Breast epithelium (tissue), 4 donors: Measurements from ENCODE around the gene KLHDC3. TPM values are rescaled to one million over a fixed set of nuclear protein-coding genes. Genes with fewer than 3 reads are reported as not detected.

Experiments used
- DNase-seq, 2 donors: peaks; one replicate each; pipeline ENCODE4 v3.0.0-alpha.2; 2019; ENCODE audit warnings: low spot score in 2 of 2
- H3K27ac ChIP-seq, 2 donors: fragments of 200-600 bp; sonication (generic) in 1 of 2; one replicate each; pipeline ENCODE4 v1.5.1; 2016 to 2019; ENCODE audit warnings: mild to moderate bottlenecking in 1 of 2
- H3K27me3 ChIP-seq, 2 donors: fragments of 200-600 bp; sonication (generic) in 1 of 2; one replicate each; pipeline versions ENCODE4 v1.5.1 to v1.6.0; 2017 to 2019; ENCODE audit warnings: control low read depth in 1 of 2, mild to moderate bottlenecking in 1 of 2
- H3K36me3 ChIP-seq: fragments of 200-600 bp; one replicate; pipeline ENCODE4 v1.5.1; 2019
- H3K4me1 ChIP-seq, 2 donors: fragments of 200-600 bp; sonication (generic); one replicate each; pipeline ENCODE4 v1.5.1; 2016 to 2019; ENCODE audit warnings: control low read depth in 1 of 2
- H3K4me3 ChIP-seq, 3 donors: fragments of 200-600 bp; sonication (generic); 1 replicate in 2 of 3; 2 replicates in 1 of 3; pipeline ENCODE4 v1.5.1; 2016 to 2019; ENCODE audit warnings: mild to moderate bottlenecking in 3 of 3, moderate library complexity in 2 of 3
- H3K9me3 ChIP-seq, 2 donors: fragments of 200-600 bp; sonication (generic) in 1 of 2; one replicate each; pipeline ENCODE4 v1.5.1; 2016 to 2019; ENCODE audit warnings: control low read depth in 1 of 2
- CTCF ChIP-seq, 3 donors: fragments of 450-650 bp; IDR thresholded peaks; one replicate each; pipeline ENCODE4 v1.5.1; 2016 to 2017; ENCODE audit warnings: antibody characterized with exemption in 3 of 3, mild to moderate bottlenecking in 3 of 3, moderate library complexity in 3 of 3
- POLR2A ChIP-seq: fragments of 450-650 bp; IDR thresholded peaks from one replicate; pipeline ENCODE4 v1.6.1; 2016; ENCODE audit warnings: antibody characterized with exemption, mild to moderate bottlenecking, moderate library complexity
- POLR2AphosphoS5 ChIP-seq, 3 donors: sonication (generic); formaldehyde crosslinking; IDR thresholded peaks; one replicate each; pipeline ENCODE4 v1.6.1; 2017; ENCODE audit warnings: antibody characterized with exemption in 3 of 3
- intact Hi-C: fragments of 100-400 bp; cut with DNase I; formaldehyde crosslinking; loops from one replicate; pipeline ENCODE4 v1.15.1; 2023; ENCODE audit warnings: low total_unique reads
- total RNA-seq, 3 donors: library from RNA; depleted of rRNA; stranded (reverse); fragments of >200 nt; gene quantifications; one replicate each; pipeline ENCODE4 v1.1.0, GENCODE V29; 2016

The KLHDC3 gene
- total RNA-seq, 3 donors from 2014 or later = 91.4 to 97.3 (median 92.5) TPM

GRCh38 chr6:42984001-42984923 is 29.8 kb upstream of the KLHDC3 start, which contains the start of gene PPP2R5D:
Gene PPP2R5D (plus strand): TSS chr6:42984570. CDS start chr6:42984678, 108 bp downstream.
- TF ChIP-seq POLR2A = peak; percentile 55
- peak; percentile 39 to 55 (median 49) for TF ChIP-seq POLR2AphosphoS5 (IDR thresholded peaks at IDR 0.05)
- TF ChIP-seq CTCF (IDR thresholded peaks at IDR 0.05) = peak in 2 of 3 donors; percentile 26 to 32
- Histone ChIP-seq H3K27me3 (no peaks in the 10 kb centered on the region), H3K4me3 (peak within 1 kb of the TSS; percentile 88 to 92 (median 90)), H3K27ac (peak within 1 kb of the TSS; percentile 85 to 92), H3K4me1 (peaks cover 7% of the 10 kb centered on the region in 2 donors), H3K36me3 (no peaks in the 10 kb centered on the region), H3K9me3 (no peaks in the 10 kb centered on the region)
- DNase-seq = peak; percentile 98
- intact Hi-C loops = loop anchor here (10.0 kb wide), 1 partner anchor 1049 kb away; no protein-coding TSS in a partner anchor

GRCh38 chr6:42984924-42985475 is 29.0 kb upstream of the KLHDC3 start:
- no peak for TF ChIP-seq POLR2A
- no peak for TF ChIP-seq POLR2AphosphoS5 (IDR thresholded peaks at IDR 0.05)
- no peak for TF ChIP-seq CTCF (IDR thresholded peaks at IDR 0.05)
- Histone ChIP-seq H3K9me3 (no peaks in the 10 kb centered on the region), H3K4me3 (peak overlapping the region; percentile 88 to 92 (median 90)), H3K36me3 (no peaks in the 10 kb centered on the region), H3K4me1 (peaks cover under 1 to 7% of the 10 kb centered on the region in 2 donors), H3K27ac (peak overlapping the region; percentile 85 to 92), H3K27me3 (no peaks in the 10 kb centered on the region)
- no peak for DNase-seq
- intact Hi-C loops = loop anchor here (10.0 kb wide), 1 partner anchor 1050 kb away; no protein-coding TSS in a partner anchor

GRCh38 chr6:42987533-42988451 is 26.3 kb upstream of the KLHDC3 start:
- Histone ChIP-seq H3K27me3 (no peaks in the 10 kb centered on the region), H3K4me3 (peak overlapping the region in 1 of 3 donors; percentile 15), H3K36me3 (no peaks in the 10 kb centered on the region), H3K27ac (peak overlapping the region in 1 of 2 donors; percentile 75), H3K9me3 (no peaks in the 10 kb centered on the region), H3K4me1 (peaks cover 0 to 7% of the 10 kb centered on the region in 2 donors)
- intact Hi-C loops = loop anchor here (10.0 kb wide), 1 partner anchor 1053 kb away; no protein-coding TSS in a partner anchor
- TF ChIP-seq POLR2AphosphoS5 (IDR thresholded peaks at IDR 0.05) (no peak), CTCF (IDR thresholded peaks at IDR 0.05) (no peak), POLR2A (no peak)
- DNase-seq = no peak

- Histone ChIP-seq H3K36me3 (no peaks in the 10 kb centered on the region), H3K27me3 (no peaks in the 10 kb centered on the region), H3K4me1 (peaks cover 0 to 7% of the 10 kb centered on the region in 2 donors), H3K9me3 (no peaks in the 10 kb centered on the region), H3K4me3 (no peak overlapping the region), H3K27ac (no peak overlapping the region)
- intact Hi-C loops = loop anchor here (10.0 kb wide), 1 partner anchor 1054 kb away; no protein-coding TSS in a partner anchor
- TF ChIP-seq CTCF (IDR thresholded peaks at IDR 0.05) (no peak), POLR2A (no peak), POLR2AphosphoS5 (IDR thresholded peaks at IDR 0.05) (no peak)
- no peak for DNase-seq
Observed at GRCh38 chr6:42988486-42989020, 25.5 kb upstream of the KLHDC3 start.
